ENCODE measurements around the gene GLG1.
"Not testable (repeated sequence)": the region's sequence is repeated elsewhere in the genome, so short reads cannot be mapped to it uniquely, and the experiment has no call there.

GRCh38 chr16:74550227-74551019 lies 56.5 kb downstream of the GLG1 start:
- TF ChIP-seq CTCF (IDR thresholded peaks at IDR 0.05); POLR2AphosphoS5 (IDR thresholded peaks at IDR 0.05); POLR2A (IDR thresholded peaks at IDR 0.05); EP300 (IDR thresholded peaks at IDR 0.05; ENCODE audit: low read depth): not testable (repeated sequence)

All from transverse colon (tissue), 4 donors.